HG03095 (cell line): ENCODE data around the gene PLPP7.
"Not testable (repeated sequence)": the region's sequence is repeated elsewhere in the genome, so short reads cannot be mapped to it uniquely, and the experiment has no call there.

Source experiments
- ATAC-seq: cut with Tn5 transposase; IDR thresholded peaks from one replicate; pipeline ENCODE4 v1.9.1; 2021; ENCODE audit warnings: moderate library complexity; ENCODE audit not compliant: unreplicated experiment

Gene PLPP7

DNA sequence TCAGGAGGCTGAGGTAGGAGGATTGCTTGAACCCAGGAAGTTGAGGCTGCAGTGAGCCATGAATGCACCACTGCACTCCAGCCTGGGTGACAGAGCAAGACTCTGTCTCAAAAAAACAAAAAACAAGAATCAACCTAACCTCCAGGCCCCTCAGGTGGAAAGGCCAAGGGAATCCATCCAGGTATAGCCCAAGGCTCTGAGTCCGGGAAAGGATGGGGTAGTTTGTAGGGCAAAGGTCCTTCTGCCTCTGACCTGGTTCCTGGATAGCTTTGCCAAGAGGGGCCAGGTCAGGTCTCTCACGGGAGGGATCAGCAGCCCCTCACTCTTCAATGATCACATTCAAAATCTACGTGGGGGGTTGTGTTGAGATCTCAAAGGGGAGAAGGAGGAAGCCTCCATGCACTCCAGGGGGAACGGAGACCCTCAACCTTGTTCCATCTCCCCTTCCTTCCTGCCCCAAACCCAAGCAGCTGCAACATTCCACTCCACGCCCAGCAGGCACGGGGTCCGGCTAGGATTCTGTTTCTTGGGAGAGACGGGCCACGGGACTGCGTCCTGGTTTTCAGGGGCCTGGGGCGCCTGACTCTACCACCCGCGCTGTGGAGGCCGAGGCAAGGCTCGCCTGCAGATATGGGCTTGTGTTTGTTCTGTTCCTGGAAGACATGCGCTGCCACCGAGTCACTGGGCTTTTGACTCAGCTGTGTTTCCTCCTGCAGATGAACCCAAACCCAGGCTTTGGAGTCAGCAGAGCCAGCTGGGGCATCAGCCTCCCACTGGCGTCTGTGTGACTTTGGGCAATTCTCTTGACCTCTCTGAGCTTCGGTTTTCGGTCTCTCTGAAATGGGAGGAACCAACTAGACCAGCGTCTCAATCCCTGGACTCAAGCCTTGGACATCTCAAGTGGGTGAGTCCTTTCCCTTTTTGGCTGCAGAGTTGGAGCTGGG, 35.5 kb downstream of the PLPP7 start:
- no peak for ATAC-seq

DNA sequence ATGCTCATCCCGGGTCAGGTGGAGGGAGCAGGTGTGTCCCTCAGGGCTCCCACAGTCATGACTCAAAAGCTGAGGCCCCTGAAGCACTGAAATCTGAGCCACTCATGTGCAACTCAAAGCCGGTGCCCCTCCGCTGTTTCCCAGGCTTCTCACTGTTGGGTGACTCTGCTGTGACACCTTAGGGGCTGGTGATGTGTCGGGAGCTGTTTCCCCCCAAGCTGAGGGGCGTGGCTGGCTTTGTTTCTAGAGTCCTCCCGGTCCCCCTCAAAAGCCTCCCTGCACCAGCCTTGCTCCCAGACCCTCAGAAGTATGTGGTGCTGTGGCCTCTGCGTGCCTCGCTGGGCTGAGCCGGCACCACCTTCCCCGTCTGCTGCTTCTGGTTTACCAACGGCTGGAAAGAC, 39.7 kb downstream of the PLPP7 start:
- ATAC-seq: no peak

GRCh38 chr9:131330814-131331600, 41.5 kb downstream of the PLPP7 start:
- ATAC-seq: no peak

GRCh38 chr9:131331996-131332395, 42.5 kb downstream of the PLPP7 start:
- ATAC-seq: not testable (repeated sequence)

GRCh38 chr9:131333771-131334628, 44.5 kb downstream of the PLPP7 start:
- ATAC-seq: no peak

- ATAC-seq: no peak
Observed at GRCh38 chr9:131334629-131335367, 45.3 kb downstream of the PLPP7 start.

DNA sequence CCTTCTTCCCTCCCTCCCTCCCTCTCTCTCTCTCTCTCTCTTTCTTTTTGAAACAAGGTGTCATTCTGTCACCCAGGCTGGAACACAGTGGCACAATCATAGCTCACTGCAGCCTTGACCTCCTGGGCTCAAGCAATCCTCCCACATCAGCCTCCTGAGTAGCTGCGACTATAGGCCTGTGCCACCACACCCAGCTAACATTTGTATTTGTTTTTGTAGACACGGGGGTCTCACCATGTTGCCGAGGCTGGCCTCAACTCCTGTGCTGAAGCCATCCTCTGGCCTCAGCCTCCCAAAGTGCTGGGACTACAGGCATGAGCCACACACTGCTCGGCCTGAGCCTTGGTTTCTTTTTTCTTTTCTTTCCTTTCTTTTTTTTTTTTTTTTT, 45.8 kb downstream of the PLPP7 start:
- no peak for ATAC-seq

DNA sequence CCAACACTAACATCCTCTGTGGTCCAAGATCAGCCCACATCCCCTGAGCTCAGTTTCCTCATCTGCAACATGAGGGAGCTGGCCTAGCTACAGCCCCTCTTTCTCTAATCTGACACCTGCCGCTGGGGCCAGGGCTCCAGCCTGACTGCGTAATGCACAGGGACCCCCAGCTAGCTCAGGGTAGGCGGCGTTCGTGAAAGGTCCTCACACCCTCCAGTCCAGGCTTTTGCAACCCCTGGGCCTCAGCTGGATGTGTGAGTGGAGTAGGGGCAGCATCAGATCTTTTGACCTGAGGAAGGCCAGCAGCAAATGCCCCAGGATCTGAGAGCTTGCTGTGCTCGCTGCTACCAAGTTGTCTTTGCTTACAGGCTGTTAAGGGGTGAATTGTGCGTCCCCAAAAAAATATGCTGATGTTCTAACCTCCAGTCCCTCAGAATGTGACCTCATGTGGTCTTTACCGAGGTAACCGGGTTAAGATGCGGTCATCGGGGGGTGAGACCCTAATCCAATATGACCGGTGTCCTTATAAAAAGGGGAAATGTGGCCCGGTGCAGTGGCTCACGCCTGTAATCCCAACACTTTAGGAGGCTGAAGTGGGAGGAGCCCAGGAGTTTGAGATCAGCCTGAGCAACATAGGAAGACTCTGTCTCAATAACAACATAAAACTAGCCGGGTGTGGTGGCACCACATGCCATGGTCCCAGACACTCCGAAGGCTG, 47.8 kb downstream of the PLPP7 start:
- ATAC-seq: no peak

DNA sequence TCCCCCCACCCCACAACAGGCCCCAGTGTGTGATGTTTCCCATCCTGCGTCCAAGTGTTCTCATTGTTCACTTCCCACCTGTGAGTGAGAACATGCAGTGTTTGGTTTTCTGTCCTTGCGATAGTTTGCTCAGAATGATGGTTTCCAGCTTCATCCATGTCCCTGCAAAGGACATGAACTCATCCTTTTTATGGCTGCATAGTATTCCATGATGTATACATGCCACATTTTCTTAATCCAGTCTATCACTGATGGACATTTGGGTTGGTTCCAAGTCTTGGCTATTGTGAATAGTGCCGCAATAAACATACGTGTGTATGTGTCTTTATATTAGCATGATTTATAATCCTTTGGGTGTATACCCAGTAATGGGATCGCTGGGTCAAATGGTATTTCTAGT, 49.7 kb downstream of the PLPP7 start:
- not testable (repeated sequence) for ATAC-seq

DNA sequence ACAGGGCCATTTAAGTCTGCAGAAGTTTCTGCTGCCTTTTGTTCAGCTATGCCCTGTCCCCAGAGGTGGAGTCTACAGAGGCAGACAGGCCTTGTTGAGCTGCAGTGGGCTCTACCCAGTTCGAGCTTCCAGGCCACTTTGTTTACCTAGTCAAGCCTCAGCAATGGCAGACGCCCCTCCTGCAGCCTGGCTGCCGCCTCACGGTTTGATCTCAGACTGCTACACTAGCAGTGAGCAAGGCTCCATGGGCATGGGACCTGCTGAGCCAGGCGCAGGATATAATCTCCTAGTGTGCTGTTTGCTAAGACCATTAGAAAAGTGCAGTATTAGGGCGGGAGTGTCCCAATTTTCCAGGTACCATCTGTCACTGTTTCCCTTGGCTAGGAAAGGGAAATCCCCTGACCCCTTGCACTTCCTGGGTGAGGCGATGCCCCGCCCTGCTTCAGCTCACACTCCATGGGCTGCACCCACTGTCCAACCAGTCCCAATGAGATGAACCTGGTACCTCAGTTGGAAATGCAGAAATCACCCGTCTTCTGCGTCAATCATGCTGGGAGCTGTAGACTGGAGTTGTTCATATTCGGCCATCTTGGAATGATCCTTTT, 55.5 kb downstream of the PLPP7 start:
- not testable (repeated sequence) for ATAC-seq

DNA sequence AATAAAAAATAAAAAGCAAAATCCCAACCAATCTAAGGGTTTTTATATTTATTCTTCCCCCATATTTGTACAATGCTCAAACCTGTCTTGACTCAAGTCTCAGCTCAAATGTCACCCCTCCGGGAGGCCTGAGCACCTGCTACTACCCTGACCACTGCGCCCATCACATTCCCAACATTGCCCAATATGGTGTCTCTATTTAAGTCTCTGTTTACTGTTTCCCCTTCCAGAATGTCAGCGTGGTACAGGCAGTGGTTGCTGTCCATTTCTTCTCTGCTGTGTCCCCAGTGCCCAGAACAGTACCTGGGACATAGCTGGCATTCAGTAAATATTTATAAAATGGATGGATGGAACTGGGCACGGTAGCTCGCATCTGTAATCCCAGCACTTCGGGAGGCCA, 57.0 kb downstream of the PLPP7 start:
- no peak for ATAC-seq

DNA sequence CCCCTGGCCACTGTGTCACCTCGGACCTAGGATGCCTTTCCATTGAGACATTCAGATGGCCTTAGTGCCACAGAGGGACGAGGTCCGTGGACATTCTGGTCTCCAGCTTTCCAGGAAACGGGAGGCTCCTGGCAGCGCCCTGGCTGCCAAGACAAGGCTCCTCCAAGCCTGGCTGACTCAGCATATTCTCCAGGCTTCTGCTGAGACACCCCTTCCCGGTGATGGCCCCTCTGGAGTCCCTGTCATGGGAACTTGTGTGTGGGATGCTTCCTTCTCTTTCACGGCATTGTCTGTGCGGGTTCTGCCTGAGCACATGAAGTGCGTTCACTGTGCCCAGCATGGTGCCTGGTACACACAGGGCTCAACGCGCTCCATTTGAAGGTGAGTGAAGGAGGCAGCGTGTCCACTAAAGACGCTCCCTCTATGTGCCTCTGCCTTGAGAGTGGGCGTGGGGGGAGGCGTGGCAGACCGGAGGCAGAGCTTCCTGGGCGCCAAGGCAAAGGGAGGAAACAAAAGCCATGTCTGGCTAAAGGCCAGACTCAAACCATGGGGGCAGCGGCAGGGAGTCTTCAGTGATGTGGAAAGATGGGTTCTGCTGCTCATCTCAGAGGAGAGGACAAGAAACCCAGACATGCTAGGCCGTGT, 58.0 kb downstream of the PLPP7 start:
- ATAC-seq: no peak

- no peak for ATAC-seq
Observed at GRCh38 chr9:131348631-131349521, 59.4 kb downstream of the PLPP7 start.

GRCh38 chr9:131349522-131349880, 60.0 kb downstream of the PLPP7 start:
- no peak for ATAC-seq

- no peak for ATAC-seq
Observed at GRCh38 chr9:131349881-131350563, 60.5 kb downstream of the PLPP7 start.

- not testable (repeated sequence) for ATAC-seq
Observed at GRCh38 chr9:131356479-131356878, 67.0 kb downstream of the PLPP7 start.

DNA sequence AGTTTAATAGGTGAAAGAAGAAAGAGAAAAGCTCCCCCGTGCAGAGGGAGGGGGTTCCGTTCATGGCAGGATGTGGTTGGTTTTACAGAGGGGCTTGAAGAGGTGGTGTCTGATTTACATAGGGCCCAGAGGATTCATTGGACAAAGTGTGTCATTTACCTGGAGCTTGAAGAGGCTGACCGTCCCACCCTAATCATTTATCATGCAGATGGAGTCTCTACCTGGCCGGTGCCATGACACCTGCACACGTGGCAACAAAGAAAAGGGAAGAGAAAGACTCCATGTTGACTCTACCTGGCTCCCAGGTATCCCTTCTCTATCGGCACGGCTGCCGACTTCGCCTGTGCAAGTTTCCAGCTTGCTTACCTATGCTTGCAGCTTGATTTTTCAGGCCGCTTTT, 69.0 kb downstream of the PLPP7 start:
- ATAC-seq: no peak
